Mesangial cell (primary cell): ENCODE results near the gene KLHL35. TPM values are rescaled to one million over a fixed set of nuclear protein-coding genes. Genes with fewer than 3 reads are reported as not detected.

Experiments
- total RNA-seq: library from RNA; depleted of rRNA; stranded (reverse); fragments of >200 nt; gene quantifications from 2 replicates; pipeline ENCODE4 v1.2.3, GENCODE V29; 2015

Gene KLHL35
- total RNA-seq, result 1.8 and 4.6 TPM in 2 replicates

DNA sequence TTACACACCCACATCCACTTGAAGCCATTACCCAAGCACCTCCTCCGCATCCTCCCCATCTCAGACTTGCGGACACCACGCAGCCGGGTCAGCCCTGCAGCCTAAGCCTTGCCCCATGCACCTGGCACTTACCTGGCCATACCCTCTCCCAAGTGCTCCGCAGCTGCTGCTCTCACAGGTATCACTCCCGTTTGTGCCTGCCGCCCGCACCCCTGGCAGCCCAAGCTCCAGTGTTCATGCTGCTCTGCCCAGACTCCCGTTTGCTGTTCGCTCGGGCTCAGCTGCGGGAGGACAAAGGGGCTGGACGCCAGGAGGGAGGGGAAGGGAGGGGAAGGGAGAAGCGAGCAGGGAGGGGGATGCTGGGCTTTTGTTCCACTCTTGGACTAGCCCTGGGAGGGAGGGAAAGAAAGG is at the start of gene KLHL35:
KLHL35 (minus strand) TSS at position 293 of the 411 bp plus-strand sequence. CDS start 2,574 bp downstream, outside the sequence.

GRCh38 chr11:75399344-75400145 is 33.5 kb downstream of the KLHL35 start, which contains the start of gene RPS3:
Gene RPS3 (plus strand): TSS chr11:75399518. CDS start chr11:75399548, 30 bp downstream.

Other genes with a start within 250 kb of the KLHL35 start
- gene TPBGL, start 192.4 kb downstream of the KLHL35 start, total RNA-seq, result 0.33 and 0.63 TPM in 2 replicates
- 4.2 and 6.0 TPM in 2 replicates for gene ARRB1, start 81.5 kb downstream of the KLHL35 start, total RNA-seq
- 1,691 and 1,856 TPM in 2 replicates for gene RPS3, start 33.7 kb downstream of the KLHL35 start, total RNA-seq
- 11.2 and 12.7 TPM in 2 replicates for gene GDPD5, start 92.7 kb upstream of the KLHL35 start, total RNA-seq
- gene SERPINH1, start 129.1 kb upstream of the KLHL35 start, total RNA-seq, result 582 and 833 TPM in 2 replicates
- gene MAP6, start 235.8 kb upstream of the KLHL35 start, total RNA-seq, result 0.65 and 0.89 TPM in 2 replicates